HG03521 (cell line): ENCODE data around the gene TSSK2.

ENCODE experiments used
- ATAC-seq: cut with Tn5 transposase; IDR thresholded peaks from one replicate; pipeline ENCODE4 v1.9.1; 2021; ENCODE audit warnings: mild to moderate bottlenecking, moderate library complexity; ENCODE audit not compliant: unreplicated experiment

TSSK2 gene

GRCh38 chr22:19179497-19180048, 48.5 kb downstream of the TSSK2 start:
- no peak for ATAC-seq

DNA sequence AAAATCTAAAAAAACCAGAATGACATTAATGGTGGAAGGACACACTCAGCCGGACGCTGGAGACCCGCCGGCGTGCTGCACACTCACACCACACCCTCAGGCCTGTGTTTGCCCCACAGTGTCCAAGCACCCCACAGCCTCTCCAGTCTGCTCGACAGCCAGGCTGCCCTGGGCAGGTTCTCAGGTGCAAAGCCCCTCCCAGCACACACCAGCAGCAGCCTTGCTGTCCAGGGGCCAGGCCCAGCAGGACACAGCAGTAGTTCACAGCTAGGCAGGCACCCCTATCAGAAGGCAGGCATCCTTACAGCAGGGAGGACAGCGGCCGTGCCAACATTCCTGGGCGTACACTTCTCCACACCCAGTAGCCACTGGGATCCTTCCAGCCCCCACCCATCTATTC, 49.1 kb downstream of the TSSK2 start:
- no peak for ATAC-seq

GRCh38 chr22:19180740-19181410, 49.8 kb downstream of the TSSK2 start:
- ATAC-seq: no peak

- ATAC-seq: no peak
Measured at GRCh38 chr22:19181786-19182471, 50.8 kb downstream of the TSSK2 start.
